ENCODE results near the gene SLC6A19.
"Not testable (repeated sequence)": the region's sequence is repeated elsewhere in the genome, so short reads cannot be mapped to it uniquely, and the experiment has no call there.

The SLC6A19 gene

DNA sequence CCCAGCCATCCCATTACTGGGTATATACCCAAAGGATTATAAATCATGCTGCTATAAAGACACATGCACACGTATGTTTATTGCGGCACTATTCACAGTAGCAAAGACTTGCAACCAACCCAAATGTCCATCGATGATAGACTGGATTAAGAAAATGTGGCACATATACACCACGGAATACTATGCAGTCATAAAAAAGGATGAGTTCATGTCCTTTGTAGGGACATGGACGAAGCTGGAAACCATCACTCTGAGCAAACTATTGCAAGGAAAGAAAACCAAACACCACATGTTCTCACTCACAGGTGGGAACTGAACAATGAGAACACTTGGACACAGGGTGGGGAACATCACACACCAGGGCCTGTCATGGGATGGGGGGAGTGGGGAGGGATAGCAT, 66.1 kb downstream of the SLC6A19 start:
- DNase-seq (ENCODE audit: low spot score): not testable (repeated sequence)

DNA sequence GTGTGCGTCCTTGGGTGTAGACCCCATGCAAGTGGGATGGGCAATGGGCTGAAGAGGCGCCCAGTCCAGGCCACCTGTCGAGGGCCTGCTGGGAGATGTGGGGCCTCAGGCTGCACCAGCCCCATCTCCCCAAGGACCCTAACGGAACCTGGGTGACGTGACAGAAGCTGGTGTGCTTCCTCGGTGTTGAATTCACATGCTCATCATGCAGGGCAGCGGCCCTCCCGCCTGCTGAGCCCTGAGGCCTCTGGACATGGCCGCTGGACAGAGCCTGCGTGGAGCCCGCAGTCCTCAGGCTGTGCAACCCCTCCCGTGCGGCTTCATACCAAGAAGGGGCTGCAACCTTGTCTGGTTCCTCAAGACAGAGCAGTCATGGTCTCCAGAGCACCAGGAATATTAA, 66.7 kb downstream of the SLC6A19 start:
- DNase-seq (ENCODE audit: low spot score): no peak

GRCh38 chr5:1268666-1269065, 67.3 kb downstream of the SLC6A19 start:
- no peak for DNase-seq (ENCODE audit: low spot score)

DNA sequence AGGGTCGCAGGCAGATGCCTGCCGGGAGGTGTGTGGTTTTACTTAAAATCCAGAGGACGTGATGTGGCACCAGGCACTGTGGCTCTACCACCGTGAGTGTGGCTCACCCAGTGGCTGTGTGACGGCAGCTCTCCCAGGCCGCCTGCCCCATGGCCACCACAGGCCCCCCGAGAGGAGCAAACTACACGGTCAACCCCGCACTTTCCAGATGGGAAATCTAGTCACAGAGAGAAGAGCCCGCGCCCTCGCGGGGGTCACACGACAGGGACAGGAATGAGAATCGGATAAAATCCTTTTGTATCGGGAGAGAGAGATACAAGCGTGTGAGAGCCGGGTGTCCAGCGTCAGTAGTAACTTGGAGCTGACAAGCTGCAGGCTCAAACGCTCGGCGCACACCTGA, 69.0 kb downstream of the SLC6A19 start:
- no peak for DNase-seq (ENCODE audit: low spot score)

- DNase-seq (ENCODE audit: low spot score): no peak
Measured at GRCh38 chr5:1270933-1271914, 69.8 kb downstream of the SLC6A19 start.

DNA sequence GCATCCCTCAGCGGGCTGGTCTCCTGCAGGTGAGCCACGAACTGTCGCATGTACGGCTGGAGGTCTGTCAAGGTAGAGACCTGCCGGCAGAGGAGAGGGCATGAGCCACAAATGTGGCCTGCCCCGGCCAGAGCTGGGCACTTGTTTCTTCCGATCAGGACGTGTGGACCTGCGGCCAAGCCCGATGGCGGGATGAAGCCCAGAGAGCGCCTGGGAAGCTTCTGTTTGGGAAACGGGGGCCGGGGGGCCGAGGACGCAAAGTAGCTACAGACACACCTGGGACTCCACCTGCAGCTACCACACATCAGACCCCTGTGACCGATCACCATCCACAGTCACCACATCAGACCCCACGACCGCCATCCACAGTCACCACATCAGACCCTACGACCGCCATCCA, 70.8 kb downstream of the SLC6A19 start:
- DNase-seq (ENCODE audit: low spot score): no peak

GRCh38 chr5:1273745-1274144, 72.3 kb downstream of the SLC6A19 start:
- DNase-seq (ENCODE audit: low spot score): no peak

GRCh38 chr5:1274471-1274870, 73.1 kb downstream of the SLC6A19 start:
- DNase-seq (ENCODE audit: low spot score): no peak

All from hematopoietic multipotent progenitor cell treated with erythropoietin and hydrocortisone succinate and interleukin-3 and kit ligand, for 15 days (in vitro differentiated cells).